Neural cell (in vitro differentiated cells): ENCODE data around the gene VEPH1. TPM values are rescaled to one million over a fixed set of nuclear protein-coding genes. Genes with fewer than 3 reads are reported as not detected.

ENCODE experiments used
- H2AFZ ChIP-seq: fragments of 200-600, 300-800 bp; sonication (generic), shearing (Covaris generic); 2 replicates; pipeline ENCODE4 v1.6.0; 2014; ENCODE audit warnings: low read depth, mild to moderate bottlenecking, antibody characterized with exemption, low read length, moderate library complexity
- H3F3A ChIP-seq: fragments of 200-600 bp; shearing (Covaris generic); 2 replicates; pipeline ENCODE4 v1.6.1; 2016; ENCODE audit warnings: mild to moderate bottlenecking, moderate library complexity, mixed read lengths, antibody characterized with exemption, low read length; ENCODE audit not compliant: insufficient read depth, poor library complexity, severe bottlenecking
- H3K27ac ChIP-seq: fragments of 200-600, 300-800 bp; sonication (generic), shearing (Covaris generic); 2 replicates; pipeline ENCODE4 v1.5.1; 2014; ENCODE audit warnings: mild to moderate bottlenecking, low read length, moderate library complexity
- H3K27me3 ChIP-seq: fragments of 300-800, 200-600 bp; sonication (generic), shearing (Covaris generic); 2 replicates; pipeline ENCODE4 v1.6.0; 2014; ENCODE audit warnings: mild to moderate bottlenecking, low read depth, low read length, moderate library complexity; ENCODE audit not compliant: insufficient read depth
- H3K36me3 ChIP-seq: fragments of 300-800, 200-600 bp; sonication (generic), shearing (Covaris generic); 2 replicates; pipeline ENCODE4 v1.5.1; 2014; ENCODE audit warnings: mild to moderate bottlenecking, antibody characterized with exemption, low read length, moderate library complexity; ENCODE audit not compliant: insufficient read depth
- H3K4me2 ChIP-seq: fragments of 300-800, 200-600 bp; sonication (generic), shearing (Covaris generic); 2 replicates; pipeline ENCODE4 v1.6.0; 2014; ENCODE audit warnings: mild to moderate bottlenecking, low read length
- H3K4me3 ChIP-seq: fragments of 300-800, 200-600 bp; sonication (generic), shearing (Covaris generic); 2 replicates; pipeline ENCODE4 v1.5.1; 2014; ENCODE audit warnings: mild to moderate bottlenecking, low read length, moderate library complexity
- H3K79me2 ChIP-seq: fragments of 200-600 bp; shearing (Covaris generic); replicated peaks from 2 replicates; pipeline ENCODE4 v1.6.0; 2014; ENCODE audit warnings: mild to moderate bottlenecking, low read length, moderate library complexity; ENCODE audit not compliant: insufficient read depth
- H3K9ac ChIP-seq: fragments of 300-800, 200-600 bp; sonication (generic), shearing (Covaris generic); 2 replicates; pipeline ENCODE4 v1.6.1; 2016; ENCODE audit warnings: mild to moderate bottlenecking, low read length, mixed read lengths
- H3K9me2 ChIP-seq: fragments of 200-600 bp; shearing (Covaris generic); 2 replicates; pipeline ENCODE4 v1.6.1; 2016; ENCODE audit warnings: mild to moderate bottlenecking, low read length, mixed read lengths; ENCODE audit not compliant: insufficient read depth
- H3K9me3 ChIP-seq: fragments of 200-600, 300-800 bp; sonication (generic), shearing (Covaris generic); 2 replicates; pipeline ENCODE4 v1.6.1; 2016; ENCODE audit warnings: mild to moderate bottlenecking, mixed run types, low read length, moderate library complexity, mixed read lengths
- H4K20me1 ChIP-seq: fragments of 200-600 bp; shearing (Covaris generic); 2 replicates; pipeline ENCODE4 v1.6.1; 2016; ENCODE audit warnings: mild to moderate bottlenecking, mixed run types; ENCODE audit not compliant: insufficient read depth
- EP300 ChIP-seq: fragments of 450-650 bp; conservative IDR thresholded peaks from 2 replicates; pipeline ENCODE4 v1.6.1; 2014; ENCODE audit warnings: antibody characterized with exemption, mild to moderate bottlenecking, moderate library complexity; ENCODE audit not compliant: poor library complexity, severe bottlenecking
- EZH2 ChIP-seq: fragments of 200-600, 300-800 bp; shearing (Covaris generic), sonication (generic); IDR thresholded peaks from 2 replicates; pipeline ENCODE4 v1.6.1; 2014; ENCODE audit warnings: antibody characterized with exemption, low read length, borderline replicate concordance, mild to moderate bottlenecking; ENCODE audit not compliant: insufficient read depth, poor library complexity, severe bottlenecking
- MXI1 ChIP-seq: fragments of 450-650 bp; conservative IDR thresholded peaks from 2 replicates; pipeline ENCODE4 v1.6.1; 2014; ENCODE audit warnings: antibody characterized with exemption, mild to moderate bottlenecking; ENCODE audit not compliant: poor library complexity, severe bottlenecking
- POLR2AphosphoS5 ChIP-seq: IDR thresholded peaks from 2 replicates; pipeline ENCODE4 v1.6.1; 2012
- RAD21 ChIP-seq: fragments of 450-650 bp; conservative IDR thresholded peaks from 2 replicates; pipeline ENCODE4 v1.6.1; 2014; ENCODE audit warnings: antibody characterized with exemption, mild to moderate bottlenecking, moderate library complexity
- SMC3 ChIP-seq: fragments of 450-650 bp; conservative IDR thresholded peaks from 2 replicates; pipeline ENCODE4 v1.6.1; 2014; ENCODE audit warnings: antibody characterized with exemption, mild to moderate bottlenecking, moderate library complexity; ENCODE audit not compliant: poor library complexity
- TAF1 ChIP-seq: IDR thresholded peaks from 2 replicates; pipeline ENCODE4 v1.6.1; 2012; ENCODE audit warnings: low read depth
- polyA plus RNA-seq: library from polyadenylated mRNA; depleted of rRNA; stranded (reverse); fragments of >200 nt; gene quantifications from 2 replicates; pipeline ENCODE4 v1.2.3, GENCODE V29; 2014
- TF ChIP-seq, protein P1 (sequence below): IDR thresholded peaks from 2 replicates; pipeline ENCODE4 v1.6.1; 2012; ENCODE audit warnings: borderline replicate concordance
- TF ChIP-seq, protein P2 (sequence below): fragments of 450-650 bp; IDR thresholded peaks from 2 replicates; pipeline ENCODE4 v1.5.1; 2014; ENCODE audit warnings: antibody characterized with exemption, mild to moderate bottlenecking, moderate library complexity; ENCODE audit not compliant: poor library complexity, severe bottlenecking

VEPH1 gene
- polyA plus RNA-seq, 1 donor from 2014 or later: 0.89 TPM

DNA sequence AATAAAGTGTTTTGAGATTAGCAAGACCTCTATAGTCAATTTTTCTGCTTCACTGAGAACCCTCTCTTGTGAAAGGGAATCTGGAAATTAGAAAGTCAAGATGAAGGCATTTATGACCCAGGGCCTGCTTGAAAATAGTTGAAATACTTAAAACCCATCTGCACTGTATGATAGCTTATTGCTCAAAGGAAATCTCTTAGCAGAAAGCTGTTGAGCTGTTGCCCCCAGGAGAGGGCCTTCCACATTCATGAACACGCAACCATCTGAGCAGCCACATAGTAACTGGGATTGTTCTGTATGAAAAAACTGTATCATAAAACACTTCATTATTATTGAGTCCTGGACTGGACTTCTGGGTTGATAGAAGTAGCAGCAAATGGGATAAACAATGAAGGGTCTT, 173.0 kb downstream of the VEPH1 start:
- Histone ChIP-seq H3K4me2 (no peak overlapping the region), H3K27ac (no peak overlapping the region), H3K4me3 (no peak overlapping the region), H3K9ac (no peak overlapping the region), H3F3A (no peaks in the 10 kb centered on the region), H2AFZ (no peak overlapping the region), H3K9me2 (no peaks in the 10 kb centered on the region), H3K79me2 (no peaks in the 10 kb centered on the region), H3K36me3 (no peaks in the 10 kb centered on the region), H3K27me3 (no peaks in the 10 kb centered on the region), H3K9me3 (no peaks in the 10 kb centered on the region), H4K20me1 (no peaks in the 10 kb centered on the region)
- TF ChIP-seq TAF1: no peak
- TF ChIP-seq EP300: no peak
- TF ChIP-seq EZH2: no peak
- no peak for TF ChIP-seq RAD21
- no peak for TF ChIP-seq POLR2AphosphoS5
- TF ChIP-seq, protein P1, sequence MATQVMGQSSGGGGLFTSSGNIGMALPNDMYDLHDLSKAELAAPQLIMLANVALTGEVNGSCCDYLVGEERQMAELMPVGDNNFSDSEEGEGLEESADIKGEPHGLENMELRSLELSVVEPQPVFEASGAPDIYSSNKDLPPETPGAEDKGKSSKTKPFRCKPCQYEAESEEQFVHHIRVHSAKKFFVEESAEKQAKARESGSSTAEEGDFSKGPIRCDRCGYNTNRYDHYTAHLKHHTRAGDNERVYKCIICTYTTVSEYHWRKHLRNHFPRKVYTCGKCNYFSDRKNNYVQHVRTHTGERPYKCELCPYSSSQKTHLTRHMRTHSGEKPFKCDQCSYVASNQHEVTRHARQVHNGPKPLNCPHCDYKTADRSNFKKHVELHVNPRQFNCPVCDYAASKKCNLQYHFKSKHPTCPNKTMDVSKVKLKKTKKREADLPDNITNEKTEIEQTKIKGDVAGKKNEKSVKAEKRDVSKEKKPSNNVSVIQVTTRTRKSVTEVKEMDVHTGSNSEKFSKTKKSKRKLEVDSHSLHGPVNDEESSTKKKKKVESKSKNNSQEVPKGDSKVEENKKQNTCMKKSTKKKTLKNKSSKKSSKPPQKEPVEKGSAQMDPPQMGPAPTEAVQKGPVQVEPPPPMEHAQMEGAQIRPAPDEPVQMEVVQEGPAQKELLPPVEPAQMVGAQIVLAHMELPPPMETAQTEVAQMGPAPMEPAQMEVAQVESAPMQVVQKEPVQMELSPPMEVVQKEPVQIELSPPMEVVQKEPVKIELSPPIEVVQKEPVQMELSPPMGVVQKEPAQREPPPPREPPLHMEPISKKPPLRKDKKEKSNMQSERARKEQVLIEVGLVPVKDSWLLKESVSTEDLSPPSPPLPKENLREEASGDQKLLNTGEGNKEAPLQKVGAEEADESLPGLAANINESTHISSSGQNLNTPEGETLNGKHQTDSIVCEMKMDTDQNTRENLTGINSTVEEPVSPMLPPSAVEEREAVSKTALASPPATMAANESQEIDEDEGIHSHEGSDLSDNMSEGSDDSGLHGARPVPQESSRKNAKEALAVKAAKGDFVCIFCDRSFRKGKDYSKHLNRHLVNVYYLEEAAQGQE: no peak
- TF ChIP-seq, protein P2, sequence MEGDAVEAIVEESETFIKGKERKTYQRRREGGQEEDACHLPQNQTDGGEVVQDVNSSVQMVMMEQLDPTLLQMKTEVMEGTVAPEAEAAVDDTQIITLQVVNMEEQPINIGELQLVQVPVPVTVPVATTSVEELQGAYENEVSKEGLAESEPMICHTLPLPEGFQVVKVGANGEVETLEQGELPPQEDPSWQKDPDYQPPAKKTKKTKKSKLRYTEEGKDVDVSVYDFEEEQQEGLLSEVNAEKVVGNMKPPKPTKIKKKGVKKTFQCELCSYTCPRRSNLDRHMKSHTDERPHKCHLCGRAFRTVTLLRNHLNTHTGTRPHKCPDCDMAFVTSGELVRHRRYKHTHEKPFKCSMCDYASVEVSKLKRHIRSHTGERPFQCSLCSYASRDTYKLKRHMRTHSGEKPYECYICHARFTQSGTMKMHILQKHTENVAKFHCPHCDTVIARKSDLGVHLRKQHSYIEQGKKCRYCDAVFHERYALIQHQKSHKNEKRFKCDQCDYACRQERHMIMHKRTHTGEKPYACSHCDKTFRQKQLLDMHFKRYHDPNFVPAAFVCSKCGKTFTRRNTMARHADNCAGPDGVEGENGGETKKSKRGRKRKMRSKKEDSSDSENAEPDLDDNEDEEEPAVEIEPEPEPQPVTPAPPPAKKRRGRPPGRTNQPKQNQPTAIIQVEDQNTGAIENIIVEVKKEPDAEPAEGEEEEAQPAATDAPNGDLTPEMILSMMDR: no peak
- TF ChIP-seq SMC3: no peak
- no peak for TF ChIP-seq MXI1

DNA sequence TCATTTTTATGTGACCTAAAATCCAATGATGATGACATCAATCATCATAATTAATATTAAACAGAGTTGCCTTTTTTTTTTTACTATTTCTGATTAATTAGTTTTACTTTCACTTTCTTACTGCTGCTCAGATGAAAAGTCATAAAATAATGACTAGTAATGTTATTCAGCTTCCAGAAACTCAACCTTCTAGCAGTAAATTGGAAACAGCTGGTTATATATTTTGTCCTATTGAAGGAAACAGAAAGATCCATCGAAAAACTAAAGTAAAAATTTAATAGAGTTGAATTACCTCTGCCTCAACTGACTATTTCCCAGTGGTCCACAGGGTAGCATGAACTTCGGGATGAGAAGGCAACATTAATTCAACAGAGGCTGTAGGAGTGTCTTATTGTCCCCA, 173.7 kb downstream of the VEPH1 start:
- Histone ChIP-seq H3K9me3 (no peaks in the 10 kb centered on the region), H3K79me2 (no peaks in the 10 kb centered on the region), H4K20me1 (no peaks in the 10 kb centered on the region), H3K27ac (no peak overlapping the region), H3K9me2 (no peaks in the 10 kb centered on the region), H3K9ac (no peak overlapping the region), H3K4me3 (no peak overlapping the region), H3K4me2 (no peak overlapping the region), H2AFZ (no peak overlapping the region), H3K27me3 (no peaks in the 10 kb centered on the region), H3F3A (no peaks in the 10 kb centered on the region), H3K36me3 (no peaks in the 10 kb centered on the region)
- TF ChIP-seq, protein P2: no peak
- TF ChIP-seq, protein P1: no peak
- no peak for TF ChIP-seq MXI1
- TF ChIP-seq EP300: no peak
- no peak for TF ChIP-seq TAF1
- no peak for TF ChIP-seq EZH2
- no peak for TF ChIP-seq RAD21
- TF ChIP-seq SMC3: no peak
- TF ChIP-seq POLR2AphosphoS5: no peak
